Anterior cingulate cortex (tissue), 58 donors: Measurements from ENCODE around the gene USP9X.
"Not testable (repeated sequence)": the region's sequence is repeated elsewhere in the genome, so short reads cannot be mapped to it uniquely, and the experiment has no call there.

ENCODE experiments used
- DNase-seq, 58 donors: peaks; one replicate each; lab custom pipeline; 2025; lab: John Stamatoyannopoulos, UW

Gene USP9X

DNA sequence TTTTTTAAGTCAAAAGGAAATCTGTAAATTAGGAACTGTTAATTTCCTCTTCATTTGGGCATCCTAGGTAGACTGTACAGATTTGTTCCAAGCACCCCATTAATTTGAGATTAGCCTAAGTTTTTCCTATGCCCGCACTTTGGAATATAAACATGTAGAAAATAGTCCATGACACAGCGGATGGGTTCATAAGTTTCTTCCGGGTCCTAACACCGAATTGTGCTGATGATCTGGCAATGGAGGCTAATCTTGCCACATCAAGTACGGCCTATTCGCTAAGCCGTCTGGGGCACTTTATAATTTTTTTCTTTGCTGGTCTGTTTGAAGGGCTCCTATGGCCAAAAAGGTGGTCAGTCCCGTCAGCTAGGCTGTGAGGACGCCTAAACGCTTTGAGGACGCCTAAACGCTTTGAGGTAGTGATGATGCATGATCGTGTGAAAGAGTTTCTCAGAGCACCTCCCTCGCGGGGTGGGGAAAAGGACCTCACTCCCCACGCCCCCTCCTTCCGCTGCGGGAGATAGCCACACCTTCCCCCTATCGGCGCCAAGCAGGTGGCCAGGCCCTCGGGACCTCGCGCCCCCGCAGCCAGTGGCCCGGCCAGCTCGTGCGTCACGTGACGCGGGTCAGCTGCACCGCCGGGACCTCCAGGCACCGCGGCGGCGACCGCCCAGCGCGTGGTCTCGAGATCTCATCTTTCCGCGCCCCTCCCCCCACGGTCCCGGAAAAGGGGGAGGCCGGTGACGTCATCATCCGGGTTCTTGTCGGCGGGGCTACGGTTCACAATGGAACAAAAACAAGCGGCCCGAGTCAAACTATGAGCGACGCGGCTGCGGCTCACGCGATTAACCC is 977 bp upstream of the USP9X start:
- peak; percentile 55 to 99 (median 92) for DNase-seq

DNA sequence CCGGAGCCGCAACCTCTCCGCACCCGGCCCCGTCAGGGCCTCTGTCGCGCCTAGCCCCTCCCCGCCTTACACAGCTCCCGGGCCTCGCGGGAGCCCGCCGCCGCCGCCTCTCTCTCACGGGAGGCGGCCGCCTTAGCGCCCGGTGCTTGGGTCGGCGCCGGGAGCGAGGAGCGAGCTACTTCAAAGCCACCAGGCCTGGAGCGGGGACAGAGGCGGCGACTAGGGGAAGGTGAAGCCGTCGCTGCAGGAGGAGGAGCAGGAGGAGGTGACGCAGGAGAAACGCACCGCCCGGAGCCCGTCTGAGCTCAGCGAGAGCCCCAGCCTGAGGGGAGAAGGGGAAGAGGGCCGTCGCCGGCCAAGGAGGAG is 250 bp downstream of the USP9X start:
- DNase-seq, result peak in 43 of 58 donors; percentile 1 to 78 (median 33)

DNA sequence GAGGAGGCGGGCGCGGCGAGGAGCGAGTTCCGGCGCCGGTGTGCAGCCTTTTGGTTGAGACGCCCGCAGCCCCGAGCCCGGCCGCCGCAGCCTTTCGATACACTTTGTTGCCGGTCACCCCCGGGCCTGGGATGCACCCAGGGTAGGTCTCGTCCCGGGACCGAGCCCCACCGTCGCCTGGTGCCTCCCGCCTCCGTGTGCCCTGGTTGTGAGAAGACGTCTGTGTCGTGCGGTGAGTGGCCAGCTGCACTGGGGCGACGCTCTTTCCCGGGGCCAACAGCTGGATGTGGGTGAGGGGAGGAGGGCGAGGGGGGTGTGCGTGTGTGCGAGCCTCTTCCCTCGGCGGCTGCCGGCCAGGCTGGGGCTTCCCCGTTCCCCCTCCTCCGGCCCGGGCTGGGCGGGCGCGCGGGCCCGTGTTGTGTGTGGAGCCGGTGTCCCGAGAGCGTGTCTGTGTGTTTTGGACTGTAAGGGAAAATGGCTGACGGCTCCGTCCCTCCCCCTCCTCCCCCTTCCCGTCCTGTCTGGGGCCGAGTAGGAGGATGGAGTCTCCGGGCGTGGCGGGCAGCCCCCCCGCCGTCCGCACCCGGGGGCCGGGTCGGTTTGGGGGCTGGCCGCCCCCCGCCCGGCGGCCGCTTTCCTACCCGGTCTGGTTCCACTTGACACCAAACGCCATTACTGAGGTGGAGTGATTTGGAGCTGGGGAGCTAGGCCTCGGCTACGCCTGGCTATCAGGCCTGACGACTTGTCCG is 807 bp downstream of the USP9X start:
- peak in 49 of 58 donors; percentile 1 to 73 (median 37) for DNase-seq

DNA sequence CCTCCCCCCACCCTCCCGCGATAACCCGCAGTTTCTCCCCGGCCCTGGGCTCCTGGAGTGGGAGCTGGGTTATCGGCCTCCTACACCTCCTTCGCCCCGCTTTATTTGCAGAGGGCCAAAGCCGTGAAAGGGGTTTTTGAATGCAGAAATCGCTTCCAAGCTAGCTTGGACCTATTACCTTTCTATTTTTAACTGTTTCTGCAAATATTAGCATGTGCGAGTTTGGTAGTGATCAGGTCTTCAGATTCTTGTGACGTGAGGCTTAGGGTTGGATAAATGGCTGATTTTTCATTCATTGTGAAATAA is 1.3 kb downstream of the USP9X start:
- no peak for DNase-seq

GRCh38 chrX:41087201-41087600 is 2.0 kb downstream of the USP9X start:
- DNase-seq, result no peak

- DNase-seq, result no peak
Measured at GRCh38 chrX:41090568-41091238, 5.5 kb downstream of the USP9X start.

GRCh38 chrX:41092776-41093175 is 7.5 kb downstream of the USP9X start:
- no peak for DNase-seq

DNA sequence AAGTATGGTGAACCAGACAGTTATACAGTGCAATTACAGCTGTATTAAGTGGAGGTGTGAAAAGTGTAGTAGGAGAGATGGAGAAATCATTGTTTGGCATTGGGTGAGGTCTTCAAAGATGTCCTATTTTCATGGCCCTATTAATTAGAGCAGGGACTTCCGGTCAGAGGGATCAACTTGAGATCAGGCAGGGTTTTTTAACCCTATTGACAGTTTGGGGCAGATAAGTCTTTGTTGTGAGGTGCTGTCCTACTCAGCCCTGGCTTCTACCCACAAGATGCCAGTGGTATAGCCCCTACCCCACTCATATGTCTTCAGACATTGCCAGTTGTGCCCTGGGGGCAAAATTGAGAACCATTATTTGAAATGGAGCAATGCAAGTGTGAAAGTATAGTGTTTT is 9.9 kb downstream of the USP9X start:
- DNase-seq, result no peak

GRCh38 chrX:41095908-41096307 is 10.7 kb downstream of the USP9X start:
- no peak for DNase-seq

- DNase-seq, result no peak
Measured at GRCh38 chrX:41096339-41096955, 11.2 kb downstream of the USP9X start.

DNA sequence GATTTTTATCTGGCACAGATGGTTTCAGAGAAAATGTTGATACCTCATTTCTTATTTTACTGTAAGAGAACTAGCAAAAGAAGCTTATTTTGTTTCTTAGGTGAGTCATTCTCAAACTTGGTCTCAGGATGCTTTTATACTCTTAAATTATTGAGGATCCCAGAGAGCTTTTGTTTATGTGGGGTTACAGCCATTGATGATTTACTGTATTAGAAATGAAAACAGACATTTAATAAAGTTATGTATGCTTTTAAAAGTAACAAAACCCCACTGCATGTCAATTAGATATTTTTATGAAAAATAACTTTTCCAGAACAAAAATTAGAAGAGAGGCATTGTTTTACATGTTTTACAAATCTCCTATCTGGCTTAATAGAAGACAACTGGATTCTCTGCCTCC is 12.1 kb downstream of the USP9X start:
- DNase-seq, result no peak

DNA sequence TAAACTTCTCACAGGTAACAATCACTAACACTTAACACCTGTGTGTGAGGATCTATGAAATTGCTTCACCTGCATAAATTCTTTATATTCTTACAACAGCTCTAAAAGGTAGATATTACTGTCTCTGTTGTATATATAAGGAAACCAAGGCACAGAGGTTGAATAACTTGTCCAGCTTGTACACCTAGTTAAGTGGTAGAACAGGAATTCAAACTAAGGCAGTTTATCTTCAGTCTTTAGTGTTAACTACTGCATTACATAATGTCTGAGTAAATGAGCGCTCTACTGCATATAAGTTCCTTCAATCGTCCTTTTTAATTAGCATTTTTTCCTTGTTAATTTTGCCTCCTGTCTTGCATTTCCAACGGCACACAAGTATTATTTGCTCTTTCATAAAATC is 15.0 kb downstream of the USP9X start:
- DNase-seq, result no peak

- DNase-seq, result no peak
Measured at GRCh38 chrX:41100819-41101218, 15.6 kb downstream of the USP9X start.

- DNase-seq, result no peak
Measured at GRCh38 chrX:41105005-41105404, 19.8 kb downstream of the USP9X start.

DNA sequence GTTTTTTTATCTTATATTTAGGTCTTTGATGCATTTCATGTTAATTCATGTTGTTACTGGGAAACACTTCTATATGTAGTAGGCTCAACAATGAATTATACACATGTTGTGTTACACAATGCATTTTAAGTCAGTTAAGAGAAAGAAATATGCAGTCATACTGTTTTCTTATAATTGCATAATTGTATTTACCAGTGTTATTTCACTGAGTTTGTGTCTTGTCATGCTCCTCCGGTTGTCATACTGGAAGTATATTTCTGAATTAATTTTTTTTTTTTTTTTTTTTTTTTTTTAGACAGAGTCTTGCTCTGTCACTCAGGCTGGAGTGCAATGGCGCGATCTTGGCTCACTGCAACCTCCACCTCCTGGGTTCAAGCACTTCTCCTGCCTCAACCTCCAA is 21.0 kb downstream of the USP9X start:
- not testable (repeated sequence) for DNase-seq

DNA sequence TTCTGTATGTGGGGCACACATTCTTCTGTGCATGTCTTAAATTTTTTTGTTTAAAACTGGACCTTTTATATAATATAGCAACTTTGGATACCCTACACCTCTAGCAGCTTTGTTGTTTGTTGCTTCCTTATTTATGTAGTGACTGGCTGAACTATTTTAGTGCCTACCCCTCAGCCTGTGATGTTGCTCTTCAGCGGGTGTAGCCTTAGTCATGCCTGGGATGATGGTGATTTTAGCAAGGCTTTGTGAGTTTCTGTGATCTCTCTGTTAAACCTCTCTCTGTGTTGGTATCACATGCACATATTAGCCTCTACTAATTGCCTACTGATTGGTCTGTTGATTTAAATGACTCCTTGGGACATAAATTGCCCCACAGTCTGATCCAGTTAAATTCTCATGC is 22.8 kb downstream of the USP9X start:
- DNase-seq, result no peak

DNA sequence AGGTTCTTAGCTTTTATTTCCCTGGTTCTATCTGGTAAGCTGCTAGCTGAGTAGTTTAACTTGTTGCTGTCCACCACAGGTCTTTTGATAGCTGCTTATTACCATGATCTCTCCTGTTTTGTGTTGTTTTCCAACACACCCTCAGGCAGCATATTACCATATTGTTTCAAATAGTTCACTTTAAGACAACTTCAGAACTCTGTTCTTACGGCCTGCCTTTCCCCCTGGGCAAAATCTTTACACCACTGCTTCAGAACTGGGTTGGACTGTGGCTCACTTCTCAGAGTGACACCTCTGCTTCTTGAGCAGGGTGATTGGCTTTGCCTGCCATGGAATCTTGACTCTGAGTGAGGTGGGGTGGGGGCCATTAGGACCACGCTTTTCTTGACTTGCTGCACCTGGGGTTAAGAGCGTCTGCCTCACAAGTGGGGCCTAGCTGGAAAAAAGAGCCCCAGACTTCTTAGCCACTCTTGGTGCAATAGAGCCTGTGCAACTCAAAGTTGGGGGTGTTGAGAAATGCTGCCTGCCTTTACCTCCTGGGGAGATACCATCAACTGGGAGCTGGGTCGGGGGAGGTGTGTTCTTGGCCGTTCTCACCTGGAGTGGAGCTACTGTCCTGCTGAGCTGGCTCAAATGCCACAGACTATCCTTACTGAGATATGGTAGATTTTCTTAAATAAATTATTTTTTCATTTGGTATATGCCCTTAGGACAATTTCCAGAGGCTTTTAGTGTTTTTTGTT is 23.4 kb downstream of the USP9X start:
- no peak for DNase-seq

DNA sequence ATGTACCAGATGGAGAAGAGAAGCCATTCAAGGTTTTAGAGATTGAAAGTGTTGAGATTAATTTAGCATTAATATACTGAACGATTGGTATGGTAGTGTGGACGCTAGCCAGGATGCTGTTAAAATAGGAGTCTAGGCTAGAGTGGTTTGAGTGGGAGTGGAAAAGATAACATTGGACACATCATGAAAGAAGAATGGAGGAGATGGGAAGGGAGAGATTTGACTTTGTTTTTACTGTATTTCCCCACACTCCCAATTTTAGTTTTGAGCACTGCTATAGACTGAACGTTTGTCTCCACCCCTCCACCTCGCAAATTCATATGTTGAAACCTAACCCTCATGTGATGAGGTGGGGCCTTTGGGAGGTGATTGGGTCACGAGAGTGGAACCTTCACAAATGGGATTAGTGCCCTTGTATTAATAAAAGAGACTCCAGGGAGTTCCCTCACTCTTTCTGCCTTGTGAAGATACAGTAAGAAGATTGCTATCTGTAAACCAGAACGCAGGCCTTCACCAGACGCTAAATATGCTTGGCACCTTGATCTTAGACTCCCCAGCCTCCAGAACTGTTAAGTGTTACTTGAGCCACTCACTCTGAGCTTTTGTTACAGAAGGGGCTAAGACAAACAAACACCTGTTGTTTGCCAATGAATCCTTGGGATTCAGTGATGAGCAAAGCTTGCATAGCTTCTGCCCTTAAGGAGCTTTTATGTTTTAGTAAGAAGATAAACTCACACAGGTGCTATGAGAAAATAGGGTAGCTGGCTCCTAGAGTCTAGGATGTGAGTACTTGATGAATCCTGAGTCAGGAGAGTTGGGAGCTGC is 25.8 kb downstream of the USP9X start:
- no peak for DNase-seq

GRCh38 chrX:41115104-41115425 is 29.8 kb downstream of the USP9X start:
- DNase-seq, result peak in 3 of 58 donors; percentile 0 to 16 (median 4)

GRCh38 chrX:41116948-41117347 is 31.7 kb downstream of the USP9X start:
- DNase-seq, result no peak
